NB4 (cell line): ENCODE data around the gene FMNL2.

Source experiments
- DNase-seq: peaks from one replicate; pipeline ENCODE4 v3.0.0; 2010; ENCODE audit warnings: low read depth
- H3K4me3 ChIP-seq: one replicate; pipeline ENCODE4 v1.5.1; 2011; ENCODE audit warnings: mild to moderate bottlenecking, low read depth, low read length, moderate library complexity
- CTCF ChIP-seq: IDR thresholded peaks from one replicate; pipeline ENCODE4 v1.5.1; 2012; ENCODE audit warnings: low read depth, low read length
- MYC ChIP-seq: IDR thresholded peaks from 2 replicates; pipeline ENCODE4 v1.6.1; 2011; ENCODE audit warnings: low read depth, low read length
- POLR2A ChIP-seq: IDR thresholded peaks from 2 replicates; pipeline ENCODE4 v1.6.1; 2011; ENCODE audit warnings: mild to moderate bottlenecking; ENCODE audit not compliant: insufficient read length; ENCODE audit errors: extremely low read depth
- TF ChIP-seq, protein P1 (sequence below): IDR thresholded peaks from 2 replicates; pipeline ENCODE4 v1.6.1; 2011; ENCODE audit warnings: low read depth, low read length

FMNL2 gene

DNA sequence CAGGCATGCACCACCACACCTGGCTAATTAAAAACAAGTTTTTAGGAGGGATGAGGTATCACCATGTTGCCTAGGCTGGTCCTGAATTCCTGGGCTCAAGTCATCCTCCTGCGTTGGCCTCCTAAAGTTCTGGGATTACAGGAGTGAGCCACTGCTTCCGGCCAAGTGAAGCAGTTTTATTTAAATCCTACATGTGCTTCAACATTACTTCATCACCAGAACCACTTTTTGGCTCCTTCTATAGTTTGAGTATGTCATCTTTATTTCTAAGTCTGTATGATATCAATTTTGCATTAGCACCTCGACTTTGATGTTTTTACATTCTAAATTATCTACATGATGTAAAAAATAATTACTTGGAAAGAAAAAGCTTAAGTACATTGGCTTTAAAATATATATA, 144.3 kb downstream of the FMNL2 start:
- no peak overlapping the region for H3K4me3 ChIP-seq
- TF ChIP-seq MYC (no peak), POLR2A (no peak), CTCF (no peak)
- TF ChIP-seq, protein P1, sequence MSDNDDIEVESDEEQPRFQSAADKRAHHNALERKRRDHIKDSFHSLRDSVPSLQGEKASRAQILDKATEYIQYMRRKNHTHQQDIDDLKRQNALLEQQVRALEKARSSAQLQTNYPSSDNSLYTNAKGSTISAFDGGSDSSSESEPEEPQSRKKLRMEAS = no peak
- DNase-seq = no peak

GRCh38 chr2:152480821-152481399, 145.9 kb downstream of the FMNL2 start:
- no peak for DNase-seq
- TF ChIP-seq POLR2A (no peak), CTCF (no peak), MYC (no peak)
- TF ChIP-seq, protein P1 = no peak

DNA sequence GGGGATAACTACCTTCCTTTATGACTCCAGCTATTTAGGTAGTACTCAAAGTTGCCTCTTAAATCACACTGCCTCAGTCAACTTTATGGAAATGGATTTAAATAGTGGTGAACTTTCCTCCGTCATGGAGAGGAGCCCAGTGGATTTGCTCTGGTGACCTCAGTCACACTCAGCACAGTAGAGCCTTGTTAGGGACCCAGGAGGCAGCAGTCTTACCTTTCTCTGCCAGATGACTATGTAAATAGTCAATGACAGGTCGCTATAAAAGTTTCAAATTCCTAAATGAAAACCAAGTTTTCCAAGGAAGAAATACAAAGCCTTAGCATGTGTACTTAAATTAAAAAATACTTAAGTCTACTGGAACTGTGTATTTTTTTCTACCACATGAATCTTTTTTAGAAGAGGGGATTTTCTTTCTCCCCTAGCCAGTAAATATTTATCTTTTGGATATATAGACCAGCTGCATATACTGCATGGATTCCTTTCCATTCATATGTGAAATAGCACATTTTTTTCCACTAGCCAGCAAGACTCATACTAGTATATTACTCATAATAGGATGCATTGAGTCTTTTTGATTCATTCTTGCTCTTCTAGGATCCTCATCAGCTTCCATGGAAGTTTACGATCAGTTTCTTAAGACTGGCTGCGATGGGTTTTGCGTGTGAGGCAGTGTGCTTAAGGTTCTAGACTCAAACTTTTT, 147.1 kb downstream of the FMNL2 start:
- TF ChIP-seq, protein P1 = no peak
- TF ChIP-seq MYC (no peak), POLR2A (no peak), CTCF (no peak)
- DNase-seq = no peak
- no peak overlapping the region for H3K4me3 ChIP-seq

More at GRCh38 chr2:152480821-152481399, 145.9 kb downstream of the FMNL2 start:
- no peak overlapping the region for H3K4me3 ChIP-seq

DNA sequence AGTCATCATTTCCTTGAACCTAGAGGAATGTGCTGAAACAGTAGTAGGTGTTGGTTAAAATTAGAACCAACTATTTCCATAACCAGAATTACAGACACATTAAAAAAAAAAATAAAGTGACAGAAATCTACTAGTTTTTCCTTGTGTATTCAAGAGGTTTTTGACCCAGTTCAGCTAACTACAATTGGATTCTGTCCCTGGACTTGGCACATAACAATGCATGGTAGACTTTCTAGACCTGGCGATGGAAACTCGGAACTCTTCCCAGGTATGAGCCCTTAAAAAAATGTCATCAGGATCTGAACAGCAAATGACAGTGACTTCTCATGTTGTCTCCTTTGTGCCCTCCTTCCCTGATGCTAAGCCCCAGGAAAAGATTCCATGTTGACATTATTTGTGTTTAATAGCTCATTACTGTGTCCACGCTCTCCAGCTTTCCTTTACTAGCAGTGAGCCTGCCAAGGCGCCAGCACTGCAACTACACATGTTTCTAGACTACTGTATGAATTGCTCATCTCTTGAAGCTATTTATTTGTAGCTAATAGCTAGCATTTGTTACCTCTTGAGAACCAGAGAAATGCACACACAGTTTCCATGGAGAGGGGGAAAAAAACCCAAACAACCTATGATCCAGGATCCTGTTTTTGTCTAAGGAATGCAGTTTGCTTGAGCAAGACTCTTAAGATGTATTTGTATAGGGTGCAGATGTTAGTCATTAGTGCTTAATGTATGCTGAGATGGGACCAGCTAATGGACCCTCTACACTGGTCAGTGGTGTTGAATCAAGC, 148.5 kb downstream of the FMNL2 start:
- no peak for DNase-seq
- H3K4me3 ChIP-seq = no peak overlapping the region
- TF ChIP-seq MYC = no peak
- no peak for TF ChIP-seq CTCF
- TF ChIP-seq POLR2A = no peak
- TF ChIP-seq, protein P1 = no peak

GRCh38 chr2:152485954-152486736, 151.2 kb downstream of the FMNL2 start:
- TF ChIP-seq CTCF (no peak), POLR2A (no peak), MYC (peak; percentile 10; the same call in 1 of the 2 replicates)
- TF ChIP-seq, protein P1 = 0 out of 2 replicates have a peak, but pooled peaks have one; percentile 33
- no peak overlapping the region for H3K4me3 ChIP-seq
- DNase-seq = peak; percentile 30
